Stimulated activated CD8-positive, alpha-beta memory T cell treated with anti-CD3 and anti-CD28 coated beads, Interleukin-4, amount 100 ng/mL, for 24 hours (primary cell): ENCODE data around the gene VSX2.
A peak's percentile ranks its signal among the peaks of the same experiment; 100 is the strongest.
"Not testable (repeated sequence)": the region's sequence is repeated elsewhere in the genome, so short reads cannot be mapped to it uniquely, and the experiment has no call there.

Experiments
- DNase-seq: peaks from one replicate; pipeline ENCODE4 v3.0.0-alpha.2; 2020; ENCODE audit warnings: low read depth

Gene VSX2

GRCh38 chr14:74259513-74259912 lies 20.3 kb downstream of the VSX2 start:
- DNase-seq = no peak

GRCh38 chr14:74260525-74261233 lies 21.4 kb downstream of the VSX2 start:
- no peak for DNase-seq

- no peak for DNase-seq
These were observed 22.0 kb downstream of the VSX2 start for GRCh38 chr14:74261288-74261687.

- no peak for DNase-seq
These were observed 22.8 kb downstream of the VSX2 start for GRCh38 chr14:74262076-74262475.

- no peak for DNase-seq
These were observed 23.9 kb downstream of the VSX2 start for GRCh38 chr14:74263181-74263580.

GRCh38 chr14:74263921-74264320 lies 24.7 kb downstream of the VSX2 start:
- DNase-seq = no peak

GRCh38 chr14:74265301-74265965 lies 26.2 kb downstream of the VSX2 start:
- no peak for DNase-seq

GRCh38 chr14:74267588-74267987 lies 28.3 kb downstream of the VSX2 start:
- DNase-seq = no peak

GRCh38 chr14:74270382-74271177 lies 31.3 kb downstream of the VSX2 start:
- DNase-seq = not testable (repeated sequence)

- DNase-seq = no peak
These were observed 32.1 kb downstream of the VSX2 start for GRCh38 chr14:74271365-74271764.

GRCh38 chr14:74275241-74275841 lies 36.1 kb downstream of the VSX2 start:
- DNase-seq = no peak

- DNase-seq = no peak
These were observed 38.8 kb downstream of the VSX2 start for GRCh38 chr14:74278080-74278479.

- no peak for DNase-seq
These were observed 41.8 kb downstream of the VSX2 start for GRCh38 chr14:74281069-74281468.

GRCh38 chr14:74286736-74287135 lies 47.5 kb downstream of the VSX2 start:
- no peak for DNase-seq

- DNase-seq = no peak
These were observed 50.6 kb downstream of the VSX2 start for GRCh38 chr14:74289801-74290200.

GRCh38 chr14:74290415-74290814 lies 51.2 kb downstream of the VSX2 start:
- DNase-seq = no peak

- no peak for DNase-seq
These were observed 52.8 kb downstream of the VSX2 start for GRCh38 chr14:74292061-74292460.

- DNase-seq = no peak
These were observed 54.4 kb downstream of the VSX2 start for GRCh38 chr14:74293606-74294005.

GRCh38 chr14:74296037-74296467 lies 56.8 kb downstream of the VSX2 start:
- no peak for DNase-seq

GRCh38 chr14:74297986-74298385 lies 58.7 kb downstream of the VSX2 start:
- DNase-seq = no peak

GRCh38 chr14:74299061-74299545 lies 59.9 kb downstream of the VSX2 start:
- DNase-seq = peak; percentile 20

- no peak for DNase-seq
These were observed 62.4 kb downstream of the VSX2 start for GRCh38 chr14:74301594-74302151.
